ENCODE data around the gene TMED8.
"Not testable (repeated sequence)": the region's sequence is repeated elsewhere in the genome, so short reads cannot be mapped to it uniquely, and the experiment has no call there.

Gene TMED8

DNA sequence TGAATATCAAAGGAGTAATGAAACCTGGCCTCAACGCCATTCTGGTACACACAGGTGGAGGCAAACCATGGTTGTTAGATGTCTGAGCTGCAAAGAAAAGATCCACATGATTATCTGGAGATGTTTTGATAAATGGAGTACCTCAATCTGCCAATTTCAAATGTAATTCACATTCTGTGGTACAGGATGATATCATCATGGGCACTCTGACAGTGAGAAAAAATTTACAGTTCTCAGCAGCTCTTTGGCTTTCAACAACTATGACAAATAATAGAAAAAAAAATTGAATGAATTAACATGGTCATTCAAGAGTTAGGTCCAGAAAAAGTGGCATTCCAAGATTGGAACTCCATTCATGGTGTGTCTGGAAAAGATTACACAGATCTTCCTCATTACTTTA is 17.3 kb downstream of the TMED8 start:
- no peak for DNase-seq (ENCODE audit: low read depth)

DNA sequence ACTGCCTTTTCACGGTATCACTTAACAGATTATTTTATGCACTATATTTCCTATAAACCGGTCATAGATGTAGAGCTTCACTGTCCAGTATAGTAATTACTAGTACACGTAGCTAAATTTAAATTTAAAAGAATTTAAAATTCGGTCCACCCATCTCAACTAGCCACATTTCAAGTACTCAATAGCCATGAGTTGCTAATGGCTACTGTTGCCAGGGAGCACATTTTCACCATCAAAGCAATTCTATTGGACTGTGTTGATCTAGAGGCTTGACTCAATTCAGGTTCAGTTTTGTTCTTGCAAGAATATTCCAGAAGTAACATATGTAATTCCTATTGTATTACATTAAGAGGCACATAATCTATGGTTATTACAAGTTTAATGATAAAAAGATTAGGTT is 20.0 kb downstream of the TMED8 start:
- DNase-seq (ENCODE audit: low read depth): no peak

DNA sequence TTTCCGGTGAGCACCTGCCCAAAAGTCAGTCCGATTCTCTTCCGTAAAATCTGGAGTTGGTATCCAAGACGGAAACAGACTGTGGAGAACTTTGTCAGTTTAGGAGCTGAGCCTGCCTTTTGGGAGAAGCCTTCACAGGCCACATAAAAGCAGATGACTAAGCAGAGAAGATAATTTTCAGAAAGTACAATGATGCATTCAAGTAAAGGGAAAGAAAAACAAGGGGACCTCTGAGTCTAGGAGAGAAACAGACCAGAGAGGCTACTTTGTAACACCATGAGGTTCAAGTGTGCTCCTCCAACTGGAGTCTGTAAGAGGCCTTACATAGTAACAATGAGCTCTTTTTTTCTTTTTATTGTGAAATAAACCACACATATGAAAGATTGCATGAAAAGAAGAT is 21.1 kb downstream of the TMED8 start:
- no peak for DNase-seq (ENCODE audit: low read depth)

DNA sequence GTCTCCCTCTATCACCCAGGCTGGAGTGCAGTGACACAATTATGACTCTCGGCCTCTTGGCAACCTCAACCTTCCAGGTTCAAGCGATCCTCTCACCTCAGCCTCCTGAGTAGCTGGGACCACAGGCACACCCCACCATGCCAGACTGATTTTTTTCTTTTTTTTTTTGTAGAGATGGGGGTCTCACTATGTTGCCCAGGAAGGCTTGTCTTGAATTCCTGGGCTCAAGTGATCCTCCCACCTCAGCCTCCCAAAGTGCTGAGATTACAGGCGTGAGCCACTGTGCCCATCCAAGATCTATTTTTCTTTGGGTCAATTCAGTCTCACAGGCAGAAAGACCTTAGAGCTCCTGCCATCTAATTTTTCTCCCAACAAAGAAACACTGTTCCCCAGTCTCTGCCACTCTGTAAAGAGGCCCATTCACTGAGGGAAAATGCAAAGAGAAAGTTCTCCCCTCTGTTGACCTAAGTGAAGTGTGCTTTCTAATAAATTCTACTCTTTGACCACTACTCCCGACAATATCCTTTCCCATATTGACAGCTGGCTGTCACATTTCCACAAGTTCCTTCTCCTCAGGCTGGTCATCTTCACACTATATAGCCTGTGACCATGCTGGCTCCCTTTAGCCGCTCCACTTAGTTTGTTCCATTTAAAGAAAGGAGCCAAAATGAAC is 23.3 kb downstream of the TMED8 start:
- DNase-seq (ENCODE audit: low read depth): no peak

DNA sequence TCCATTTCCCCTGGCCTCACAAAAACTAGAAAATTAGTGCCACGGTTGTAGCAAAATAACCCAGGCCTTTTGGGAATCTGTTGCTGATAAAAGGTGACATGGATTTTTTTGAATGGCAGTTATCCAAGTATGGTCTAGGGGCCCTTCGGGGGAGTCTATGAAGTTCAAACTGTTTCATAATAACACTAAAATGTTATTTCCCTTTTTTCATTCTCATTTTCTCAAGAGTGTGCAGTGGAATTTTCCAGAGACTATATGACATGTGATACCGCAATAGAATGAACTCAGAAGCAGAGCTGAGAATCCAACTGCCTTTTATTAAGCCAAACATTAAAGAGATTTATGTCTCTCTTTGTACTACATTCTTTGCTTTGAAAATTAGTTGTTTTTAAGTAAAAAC is 29.1 kb downstream of the TMED8 start:
- no peak for DNase-seq (ENCODE audit: low read depth)

DNA sequence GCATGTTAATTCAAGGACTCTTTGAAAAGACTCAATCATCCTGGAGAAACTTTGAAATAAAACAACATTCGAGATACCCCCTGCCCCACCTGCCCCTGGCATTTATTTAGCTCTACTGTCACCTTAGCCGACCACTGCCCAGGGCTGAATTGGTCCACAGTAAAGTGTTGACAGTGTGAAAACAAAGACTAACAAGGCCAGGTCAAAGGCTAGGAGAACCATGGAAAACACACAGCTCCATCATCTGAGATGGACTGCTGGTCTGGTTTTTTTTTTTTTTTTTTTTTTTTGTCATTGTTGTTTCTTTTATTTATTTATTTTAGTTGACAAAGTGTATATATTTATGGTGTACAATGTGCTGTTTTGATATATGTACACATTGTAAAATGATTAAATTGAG is 30.4 kb downstream of the TMED8 start:
- no peak for DNase-seq (ENCODE audit: low read depth)

DNA sequence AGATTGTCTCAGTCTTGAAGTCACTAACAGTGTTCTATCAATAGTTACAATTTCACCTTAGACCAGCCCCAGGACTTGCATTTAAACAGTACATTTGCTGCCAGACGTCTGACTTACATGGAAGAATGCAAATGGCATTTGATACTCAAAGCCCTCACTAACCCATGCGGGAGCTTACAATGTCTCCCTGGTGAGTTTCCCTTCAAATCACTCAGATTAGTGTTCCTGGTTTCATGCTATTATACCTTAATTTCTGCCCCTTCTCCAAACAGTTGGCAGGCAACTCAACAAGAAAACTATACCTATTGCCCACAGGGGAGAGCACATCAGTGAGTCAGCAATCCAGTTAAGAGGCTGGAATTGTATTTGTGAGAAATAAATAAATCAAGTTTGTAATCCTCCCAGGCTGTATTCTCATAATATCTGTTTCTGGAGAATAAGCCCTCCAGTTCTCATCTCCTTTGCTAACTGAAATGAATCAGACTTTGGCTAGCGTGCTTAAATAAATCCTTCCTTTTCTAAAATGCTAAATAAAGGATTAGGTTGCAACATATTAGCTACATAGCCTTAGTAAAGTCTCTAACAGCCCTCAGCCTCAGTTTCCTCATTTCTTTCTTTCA is 32.4 kb downstream of the TMED8 start:
- DNase-seq (ENCODE audit: low read depth): no peak

DNA sequence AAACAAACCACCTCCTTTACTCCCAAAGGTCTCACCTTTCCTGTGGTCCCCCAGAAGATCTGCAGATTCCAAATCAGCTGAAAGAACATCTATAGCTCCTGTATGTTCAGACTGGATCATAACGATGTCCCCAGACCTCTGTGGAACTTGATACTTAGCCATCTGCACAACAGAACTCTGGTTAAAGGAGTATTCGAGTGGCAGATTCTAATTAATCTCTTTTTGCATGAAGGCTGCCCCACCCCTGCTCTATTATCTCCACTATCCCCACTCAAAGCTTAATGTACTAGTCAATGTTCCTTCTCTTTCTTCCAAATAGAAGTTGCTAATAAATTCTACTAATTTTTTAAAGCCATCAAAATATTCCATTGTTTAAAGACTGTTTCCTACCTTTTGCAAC is 33.2 kb downstream of the TMED8 start:
- DNase-seq (ENCODE audit: low read depth): no peak

DNA sequence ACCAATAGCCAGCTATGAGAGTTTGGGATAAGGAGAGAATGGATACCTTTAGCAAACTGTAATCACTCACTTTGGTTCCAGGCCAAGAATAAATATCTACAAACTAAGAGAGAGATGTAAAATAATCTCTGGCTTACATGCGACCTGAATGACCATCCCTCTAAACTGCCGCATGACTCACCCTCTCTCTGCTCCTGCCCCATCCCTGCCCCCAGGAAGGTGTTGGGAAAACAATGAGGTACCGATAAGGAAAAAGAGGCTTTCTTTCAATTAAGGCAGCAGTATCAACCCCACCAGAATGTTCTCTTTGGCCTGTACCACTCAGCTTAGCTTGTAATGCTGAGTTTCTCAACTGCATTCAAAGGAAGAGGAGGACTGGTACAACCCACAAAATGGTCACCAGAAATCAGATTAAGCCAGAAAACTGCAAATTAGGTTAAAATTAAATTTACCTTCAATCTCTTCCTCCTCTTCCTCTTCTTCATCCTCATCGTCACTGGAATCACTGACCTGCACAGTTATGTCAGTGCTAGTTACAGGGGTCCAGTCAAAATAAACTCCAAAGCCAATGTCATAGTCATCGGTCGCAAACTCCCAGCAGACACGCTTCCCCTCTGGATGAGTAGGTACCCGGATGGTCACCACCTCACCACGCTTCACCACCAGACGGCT is 34.0 kb downstream of the TMED8 start:
- DNase-seq (ENCODE audit: low read depth): no peak

DNA sequence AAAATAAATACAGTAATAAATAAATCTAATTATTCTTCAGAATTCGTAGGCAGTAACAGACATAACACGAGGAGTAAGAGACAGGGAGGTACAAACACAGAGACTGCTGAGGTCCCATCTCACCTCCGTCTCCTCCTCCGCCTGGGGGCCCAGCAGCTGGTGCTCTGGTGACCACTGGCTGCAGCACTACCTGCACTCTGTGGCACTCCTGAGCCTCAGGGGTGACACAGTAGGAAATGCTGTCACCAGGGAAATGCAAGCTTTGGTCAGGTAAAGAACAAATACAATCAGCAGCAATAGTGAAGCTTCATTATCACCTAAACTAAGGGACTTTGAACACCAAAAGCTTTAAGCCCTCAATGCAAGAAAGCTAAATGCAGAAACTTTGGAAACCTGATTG is 36.5 kb downstream of the TMED8 start:
- DNase-seq (ENCODE audit: low read depth): no peak

DNA sequence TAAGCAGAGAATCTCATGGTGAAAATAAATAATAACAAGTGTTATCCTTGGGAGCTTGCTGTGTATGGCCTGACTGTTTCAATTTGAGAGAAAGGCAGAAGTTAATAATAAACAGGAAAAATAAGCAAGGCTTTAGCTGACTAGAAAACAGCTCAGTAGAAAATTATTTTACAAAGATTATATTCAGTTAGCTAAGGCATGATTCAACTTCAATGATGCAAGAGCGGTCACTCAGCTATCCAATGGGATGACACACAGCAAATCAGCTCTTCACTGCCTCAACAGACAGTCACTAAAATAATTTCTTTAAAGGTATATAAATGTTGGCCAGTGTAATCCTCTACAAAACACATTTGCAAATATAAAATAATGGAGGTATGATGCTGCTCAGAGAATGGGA is 37.5 kb downstream of the TMED8 start:
- no peak for DNase-seq (ENCODE audit: low read depth)

DNA sequence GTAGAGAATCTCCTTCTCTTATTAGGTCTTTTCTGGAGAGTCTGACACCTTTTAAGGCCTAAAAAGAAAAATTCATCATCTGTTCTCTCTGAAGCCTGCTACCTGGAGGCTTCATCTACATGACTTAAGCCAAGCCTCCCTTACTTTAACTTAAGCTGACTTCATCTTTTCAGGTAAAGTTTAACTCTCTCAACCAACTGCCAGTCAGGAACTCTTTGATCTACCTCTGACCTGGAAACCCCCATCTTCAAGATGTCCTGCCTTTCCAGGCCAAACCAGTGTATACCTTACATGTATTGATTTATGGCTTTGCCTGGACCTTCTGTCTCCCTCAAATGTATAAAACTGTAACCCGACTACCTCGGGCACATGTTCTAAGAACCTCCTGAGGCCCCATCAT is 38.6 kb downstream of the TMED8 start:
- no peak for DNase-seq (ENCODE audit: low read depth)

DNA sequence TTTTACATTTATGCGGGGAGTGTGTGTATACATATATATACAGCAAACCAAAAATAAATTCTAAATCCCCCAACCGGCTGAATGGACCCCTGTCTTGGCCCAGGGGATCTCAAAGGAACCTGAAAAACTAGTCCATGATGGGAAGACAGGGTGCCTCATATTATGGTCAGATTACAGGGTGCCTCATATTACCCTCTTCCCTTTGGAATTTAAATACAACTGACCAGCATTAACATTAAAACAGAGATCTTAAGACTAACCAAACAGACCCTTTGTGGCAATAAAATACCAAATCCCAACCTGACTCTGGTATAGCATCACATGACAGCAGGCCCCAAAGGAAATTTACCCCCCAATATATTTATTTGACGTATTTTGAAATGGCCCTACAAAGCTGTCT is 39.0 kb downstream of the TMED8 start:
- DNase-seq (ENCODE audit: low read depth): no peak

DNA sequence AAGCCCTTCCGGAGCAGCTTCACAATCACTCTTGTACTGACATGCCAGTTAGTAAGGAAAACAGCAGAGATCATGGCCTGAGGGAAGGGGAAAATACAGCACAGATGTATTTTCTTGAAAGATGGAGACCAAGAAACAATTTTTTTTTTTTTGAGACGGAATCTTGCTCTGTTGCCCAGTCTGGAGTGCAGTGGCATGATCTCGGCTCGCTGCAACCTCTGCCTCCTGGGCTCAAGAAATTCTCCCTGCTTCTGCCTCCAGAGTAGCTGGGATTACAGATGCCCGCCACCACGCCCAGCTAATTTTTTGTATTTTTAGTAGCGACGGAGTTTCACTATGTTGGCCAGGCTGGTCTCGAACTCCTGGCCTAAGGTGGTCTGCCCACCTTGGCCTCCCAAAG is 39.6 kb downstream of the TMED8 start:
- DNase-seq (ENCODE audit: low read depth): not testable (repeated sequence)

DNA sequence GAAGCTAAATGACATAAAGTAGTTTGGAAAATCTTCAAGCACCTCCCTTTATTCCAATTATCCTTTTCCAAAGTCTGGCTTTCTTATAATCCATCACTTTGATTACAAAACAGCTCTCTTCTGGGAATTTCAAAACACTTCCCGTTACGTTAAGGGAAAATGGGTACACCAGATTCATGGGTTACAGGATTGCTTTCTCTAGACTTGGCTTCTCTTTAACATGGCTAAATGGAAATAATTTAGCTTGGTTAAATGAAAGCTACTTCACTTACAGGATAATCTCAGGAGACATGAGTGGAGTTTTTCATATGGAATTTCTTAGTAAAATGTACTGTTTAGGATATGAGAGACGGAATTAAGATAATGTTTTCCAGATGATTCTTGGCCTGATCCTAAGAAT is 41.3 kb downstream of the TMED8 start:
- no peak for DNase-seq (ENCODE audit: low read depth)

DNA sequence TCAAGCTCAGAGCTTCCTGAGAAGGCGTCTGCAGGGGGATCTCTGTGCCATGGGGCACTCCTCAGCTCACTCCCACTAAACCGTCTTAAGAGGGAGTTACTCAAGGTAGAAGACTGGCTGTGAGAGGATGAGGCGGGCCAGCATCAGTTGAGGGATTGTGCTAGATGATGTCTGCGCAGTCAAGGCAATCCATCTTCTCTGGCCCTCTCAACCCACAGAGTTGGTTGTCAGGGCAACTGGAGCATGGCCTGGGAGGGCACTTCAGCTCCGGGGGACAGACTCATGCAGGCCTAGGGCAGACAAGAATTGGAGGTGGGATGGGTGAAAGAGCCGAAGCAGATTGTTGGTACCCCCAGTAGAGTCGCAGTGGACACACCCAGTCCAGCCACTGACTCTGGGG is 47.0 kb downstream of the TMED8 start:
- DNase-seq (ENCODE audit: low read depth): no peak

DNA sequence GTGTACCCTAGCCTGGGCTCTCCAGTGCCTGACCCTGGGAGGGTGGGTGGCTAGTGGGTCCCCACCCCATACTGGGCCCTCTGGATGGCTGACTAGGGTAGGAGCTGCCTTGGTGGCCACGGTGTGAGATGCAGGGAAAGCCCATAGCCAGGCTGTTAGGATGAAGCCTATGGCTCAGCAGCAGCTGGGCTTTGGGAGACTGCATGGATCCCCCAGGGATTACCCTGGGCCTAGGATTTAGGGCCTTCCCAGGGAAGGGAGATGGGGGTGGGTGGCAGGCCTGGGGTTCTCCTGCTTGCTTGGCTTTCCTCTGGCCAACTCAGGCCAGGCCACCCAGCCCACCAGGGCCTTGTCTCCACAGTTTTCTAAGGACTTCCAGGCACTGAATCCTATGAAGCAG is 49.8 kb downstream of the TMED8 start:
- DNase-seq (ENCODE audit: low read depth): no peak

DNA sequence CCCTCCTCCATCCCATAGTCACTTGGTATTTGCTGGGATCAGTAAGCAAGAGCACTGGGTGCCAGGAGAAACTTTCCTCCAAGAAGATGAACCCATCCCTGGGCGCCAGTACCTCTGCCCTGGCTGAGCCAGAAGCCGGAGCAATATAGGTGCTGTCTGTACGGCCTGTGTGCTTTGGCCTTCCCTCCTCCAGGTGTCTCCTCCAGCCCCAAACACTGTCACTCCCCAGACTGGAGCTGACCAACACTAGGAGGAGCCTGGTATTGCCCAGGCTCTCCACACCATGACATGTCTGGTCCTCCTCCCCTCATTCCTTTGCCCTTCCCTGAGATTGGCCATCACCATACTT is 51.2 kb downstream of the TMED8 start:
- DNase-seq (ENCODE audit: low read depth): no peak

DNA sequence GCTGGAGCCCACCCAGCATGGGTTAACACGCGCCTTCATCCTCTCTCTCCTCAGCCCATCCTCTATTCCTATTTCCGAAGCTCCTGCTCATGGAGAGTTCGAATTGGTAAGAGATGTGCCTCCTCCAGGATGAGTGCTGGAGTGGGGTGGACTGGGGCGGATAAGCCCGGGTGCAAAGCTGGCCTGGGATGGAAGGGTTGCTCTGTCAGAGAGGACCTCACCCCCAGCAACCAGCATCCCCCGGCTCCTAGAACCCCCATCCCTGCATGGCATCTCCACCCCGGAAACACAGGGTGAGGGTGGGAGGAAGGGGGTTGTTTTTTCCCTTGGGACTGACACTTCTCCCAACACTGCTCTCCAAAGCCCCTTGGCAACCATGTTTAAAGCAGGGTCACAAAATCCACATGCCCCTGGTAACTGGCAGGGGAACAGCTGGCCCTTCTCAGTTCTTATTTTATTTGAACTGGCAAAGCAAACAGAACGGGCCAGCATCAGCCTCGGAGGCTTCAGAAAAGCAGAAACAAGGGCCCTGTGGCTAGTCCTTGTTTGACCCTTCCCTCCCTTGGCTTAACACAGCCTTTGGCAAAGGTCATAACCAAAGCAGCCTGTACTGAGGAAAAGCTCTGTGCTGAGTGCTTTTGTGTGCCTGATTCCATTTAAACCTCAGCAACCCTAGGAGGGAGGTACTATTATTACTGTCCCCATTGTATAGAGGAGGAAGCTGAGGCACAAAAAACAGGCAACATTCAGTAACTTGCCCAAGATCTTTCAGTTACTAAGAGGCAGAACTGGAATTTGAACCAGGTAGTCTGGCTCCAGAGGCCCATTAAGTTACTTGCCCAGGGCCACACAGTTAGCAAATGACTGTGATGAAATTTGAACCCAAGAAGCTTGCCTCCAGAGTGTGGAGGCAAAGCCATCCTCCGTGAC is 51.8 kb downstream of the TMED8 start:
- no peak for DNase-seq (ENCODE audit: low read depth)

DNA sequence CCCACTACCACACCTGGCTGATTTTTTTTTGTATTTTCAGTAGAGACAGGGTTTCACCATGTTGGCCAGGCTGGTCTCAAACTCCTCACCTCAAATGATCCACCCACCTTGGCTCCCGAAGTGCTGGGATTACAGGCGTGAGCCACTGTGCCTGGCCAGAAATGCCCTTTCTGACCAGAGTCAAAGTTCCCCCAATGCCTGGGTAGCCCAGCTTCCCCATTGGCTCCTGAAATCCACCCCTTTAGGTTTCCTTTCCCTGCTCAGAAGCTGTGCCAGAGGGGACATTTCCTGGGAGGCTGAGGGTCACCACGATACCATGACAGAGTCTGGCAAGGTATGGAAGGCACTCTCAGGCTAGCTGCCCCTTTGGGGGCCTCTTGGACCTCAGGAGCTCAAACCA is 52.6 kb downstream of the TMED8 start:
- no peak for DNase-seq (ENCODE audit: low read depth)

DNA sequence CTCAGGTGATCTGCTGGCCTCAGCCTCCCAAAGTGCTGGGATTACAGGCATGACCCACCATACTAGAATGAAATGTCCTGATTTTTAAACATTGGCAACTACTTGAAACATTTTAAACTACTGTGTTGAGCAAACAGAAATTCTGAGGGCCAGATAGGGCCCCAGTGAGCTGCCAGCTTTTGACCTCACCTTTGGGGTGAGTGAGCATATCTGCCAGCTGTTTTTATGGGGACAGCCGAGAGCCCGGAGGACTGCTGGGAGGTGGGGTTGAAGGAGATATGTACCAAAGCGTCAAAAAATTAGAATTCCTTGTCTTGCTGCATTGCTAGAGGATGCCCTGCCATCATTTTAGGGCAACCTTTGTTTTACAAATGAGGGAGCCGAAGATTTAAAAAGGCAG is 53.3 kb downstream of the TMED8 start:
- no peak for DNase-seq (ENCODE audit: low read depth)

DNA sequence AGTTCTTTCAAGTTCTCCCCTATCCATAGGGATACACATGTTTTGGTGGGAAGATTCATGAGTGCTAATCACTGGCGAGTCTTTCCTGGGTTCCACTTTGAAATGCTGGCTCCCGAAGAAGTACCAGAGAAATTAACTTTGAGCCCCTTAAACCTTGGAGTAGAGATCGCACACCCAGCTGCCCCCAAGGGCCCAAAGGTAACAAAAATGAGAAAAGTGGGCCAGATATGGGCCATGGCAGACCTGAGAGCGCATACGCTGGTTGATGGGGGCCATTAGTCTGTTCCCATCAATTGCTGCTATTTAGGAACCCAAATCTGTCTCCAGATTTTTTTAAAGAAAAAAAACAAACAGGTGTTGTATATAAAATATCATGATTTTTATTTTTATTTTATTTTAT is 53.9 kb downstream of the TMED8 start:
- no peak for DNase-seq (ENCODE audit: low read depth)
